DMS79 treated with DMSO at 0.1 percent for 48 hours (cell line): ENCODE data around the gene CGA.
"Not testable (repeated sequence)": the region's sequence is repeated elsewhere in the genome, so short reads cannot be mapped to it uniquely, and the experiment has no call there.

Source experiments
- DNase-seq: peaks from one replicate; lab custom pipeline; 2025; lab: John Stamatoyannopoulos, UW

CGA gene

GRCh38 chr6:87095087-87095509 lies at the start of gene CGA:
Gene CGA, minus strand, starts transcription at chr6:87095106. Its CDS starts 6,906 bp downstream, at chr6:87088200.
- no peak for DNase-seq

- not testable (repeated sequence) for DNase-seq
Measured at GRCh38 chr6:87139927-87140326, 45.0 kb upstream of the CGA start.

- peak; percentile 32 for DNase-seq
Measured at GRCh38 chr6:87139236-87139635, 44.3 kb upstream of the CGA start.

- DNase-seq = no peak
Measured at GRCh38 chr6:87136963-87137362, 42.1 kb upstream of the CGA start.

- no peak for DNase-seq
Measured at GRCh38 chr6:87127737-87128136, 32.8 kb upstream of the CGA start.

GRCh38 chr6:87126501-87126900 lies 31.6 kb upstream of the CGA start:
- DNase-seq = no peak

- no peak for DNase-seq
Measured at GRCh38 chr6:87124074-87124473, 29.2 kb upstream of the CGA start.

GRCh38 chr6:87122477-87122876 lies 27.6 kb upstream of the CGA start:
- DNase-seq = no peak

GRCh38 chr6:87118054-87118453 lies 23.1 kb upstream of the CGA start:
- DNase-seq = no peak

- DNase-seq = no peak
Measured at GRCh38 chr6:87116922-87117321, 22.0 kb upstream of the CGA start.

- no peak for DNase-seq
Measured at GRCh38 chr6:87115402-87116135, 20.7 kb upstream of the CGA start.

- no peak for DNase-seq
Measured at GRCh38 chr6:87110636-87111035, 15.7 kb upstream of the CGA start.

- no peak for DNase-seq
Measured at GRCh38 chr6:87105823-87106222, 10.9 kb upstream of the CGA start.

GRCh38 chr6:87104667-87105066 lies 9.8 kb upstream of the CGA start:
- DNase-seq = no peak

GRCh38 chr6:87103977-87104601 lies 9.2 kb upstream of the CGA start:
- no peak for DNase-seq

GRCh38 chr6:87102151-87102621 lies 7.3 kb upstream of the CGA start:
- DNase-seq = no peak

GRCh38 chr6:87101067-87101466 lies 6.2 kb upstream of the CGA start:
- DNase-seq = no peak

GRCh38 chr6:87100216-87100615 lies 5.3 kb upstream of the CGA start:
- DNase-seq = no peak

- no peak for DNase-seq
Measured at GRCh38 chr6:87099472-87099871, 4.6 kb upstream of the CGA start.

- DNase-seq = no peak
Measured at GRCh38 chr6:87094576-87094975, 330 bp downstream of the CGA start.

GRCh38 chr6:87093651-87094050 lies 1.3 kb downstream of the CGA start:
- DNase-seq = no peak

- DNase-seq = no peak
Measured at GRCh38 chr6:87093199-87093598, 1.7 kb downstream of the CGA start.

- no peak for DNase-seq
Measured at GRCh38 chr6:87092435-87092834, 2.5 kb downstream of the CGA start.

GRCh38 chr6:87089135-87089534 lies 5.8 kb downstream of the CGA start:
- DNase-seq = no peak
